HG03565 (cell line): Measurements from ENCODE around the gene GLI3.

Source experiments
- ATAC-seq: cut with Tn5 transposase; IDR thresholded peaks from one replicate; pipeline ENCODE4 v1.9.1; 2021; ENCODE audit warnings: mild to moderate bottlenecking, moderate library complexity; ENCODE audit not compliant: unreplicated experiment

Gene GLI3

DNA sequence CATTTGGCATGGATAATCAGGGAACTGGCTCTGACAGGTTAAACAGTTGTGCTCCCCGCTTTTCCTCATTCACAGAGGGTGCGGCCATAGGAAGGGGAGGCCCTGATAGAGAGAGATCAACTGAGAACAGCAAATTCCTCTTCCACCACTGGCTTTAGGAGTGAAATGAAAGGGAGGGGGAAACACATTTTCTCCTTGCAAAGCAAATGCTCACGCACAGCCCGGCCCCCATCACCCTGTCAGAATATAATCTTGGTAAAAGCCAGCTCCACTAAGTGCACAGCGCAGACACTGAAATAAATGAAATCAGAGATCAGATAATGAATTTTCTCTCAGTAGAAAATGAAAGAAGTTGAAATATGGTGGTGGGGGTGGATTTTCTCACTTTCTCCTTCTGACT, 187.2 kb downstream of the GLI3 start:
- no peak for ATAC-seq

DNA sequence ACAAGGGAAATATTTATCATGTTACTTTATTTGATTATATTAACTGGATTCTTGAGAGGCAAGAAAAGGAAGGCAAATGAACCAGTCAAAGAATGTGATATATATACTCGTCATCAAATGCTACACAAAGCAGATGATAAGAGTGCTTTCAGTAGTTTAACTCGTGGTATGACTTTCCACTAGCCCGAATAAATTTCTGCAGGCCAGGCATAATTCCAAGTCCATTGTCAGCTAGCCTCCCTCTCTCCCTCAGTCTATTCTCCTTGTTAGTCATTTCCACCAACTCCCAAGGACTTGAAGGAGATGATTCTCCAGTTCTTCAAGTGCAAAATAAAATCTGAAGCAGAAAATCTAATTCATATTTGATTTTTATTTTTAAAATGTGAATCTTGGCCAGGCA, 190.5 kb downstream of the GLI3 start:
- ATAC-seq, result no peak

DNA sequence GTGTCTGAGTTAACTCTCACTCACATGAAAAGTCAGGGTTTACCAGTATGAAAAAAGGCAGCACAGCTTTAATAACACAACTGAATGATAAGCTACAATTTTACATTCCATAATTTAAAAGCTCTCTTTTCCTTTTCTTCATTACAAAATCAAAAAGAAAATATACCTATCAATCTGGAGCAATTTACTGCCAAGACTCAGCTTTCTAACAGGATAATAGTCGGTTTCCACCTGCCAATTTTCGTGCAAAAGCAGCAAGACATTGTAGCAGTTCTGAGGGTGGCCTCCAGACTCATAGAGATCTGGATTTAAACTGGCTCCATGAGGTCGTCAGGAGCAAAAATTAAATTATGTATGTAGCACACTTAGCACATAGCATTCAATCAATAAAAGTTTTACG, 191.0 kb downstream of the GLI3 start:
- no peak for ATAC-seq

DNA sequence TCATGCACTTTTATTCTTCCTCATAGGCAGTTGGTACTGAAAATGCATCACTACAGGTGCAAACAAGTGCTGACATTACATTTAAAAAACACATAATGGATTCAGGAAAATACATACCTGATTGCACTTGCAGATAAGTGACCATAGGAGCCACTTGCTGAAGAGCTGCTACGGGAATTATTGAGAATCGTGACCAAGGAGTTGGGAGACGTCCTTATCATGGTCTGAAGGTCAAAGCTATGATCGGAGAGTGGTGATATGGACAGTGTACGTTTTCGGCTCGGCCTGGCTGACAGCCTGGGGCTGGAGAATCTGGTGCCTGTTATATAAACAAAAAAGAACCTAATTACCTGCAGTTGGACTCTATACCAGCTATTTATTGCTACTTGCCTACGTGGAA, 197.1 kb downstream of the GLI3 start:
- no peak for ATAC-seq

DNA sequence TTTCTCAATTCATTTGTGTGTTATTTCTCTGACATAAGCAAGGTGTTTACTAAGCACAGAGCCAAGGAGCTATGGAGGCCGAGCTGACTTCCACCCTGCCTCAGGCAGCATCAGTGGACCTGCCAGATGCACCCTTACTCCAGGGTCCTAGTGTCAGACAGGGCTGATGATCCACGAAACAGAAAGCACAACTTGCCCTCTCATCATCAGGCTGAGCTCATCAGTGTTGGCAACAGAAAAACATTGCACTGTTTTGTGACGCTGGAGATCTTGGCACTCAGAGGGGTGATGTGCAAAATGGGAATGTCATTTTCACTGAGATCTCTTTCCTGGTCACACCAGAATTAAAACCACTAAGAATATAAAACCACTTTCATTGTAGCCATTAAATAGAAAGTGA, 201.8 kb downstream of the GLI3 start:
- no peak for ATAC-seq

DNA sequence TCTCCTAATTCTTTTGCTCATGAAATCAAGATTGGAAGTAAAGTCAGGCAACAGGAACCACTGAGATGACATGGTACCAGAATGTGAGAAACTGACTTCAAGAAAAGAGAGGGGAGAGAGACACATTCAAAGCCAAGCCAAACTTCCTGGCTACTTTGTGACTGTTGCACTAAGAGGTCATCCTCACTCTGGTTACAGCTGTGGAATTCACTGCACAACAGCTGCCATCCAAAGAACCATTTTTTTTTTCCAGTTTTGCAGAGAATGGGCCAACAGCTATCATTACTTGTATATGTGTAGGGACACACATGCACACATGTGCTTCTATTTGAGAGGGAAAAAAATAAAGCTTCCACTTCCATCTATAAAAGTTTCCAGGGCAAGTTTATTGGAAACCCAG, 203.5 kb downstream of the GLI3 start:
- ATAC-seq, result no peak

DNA sequence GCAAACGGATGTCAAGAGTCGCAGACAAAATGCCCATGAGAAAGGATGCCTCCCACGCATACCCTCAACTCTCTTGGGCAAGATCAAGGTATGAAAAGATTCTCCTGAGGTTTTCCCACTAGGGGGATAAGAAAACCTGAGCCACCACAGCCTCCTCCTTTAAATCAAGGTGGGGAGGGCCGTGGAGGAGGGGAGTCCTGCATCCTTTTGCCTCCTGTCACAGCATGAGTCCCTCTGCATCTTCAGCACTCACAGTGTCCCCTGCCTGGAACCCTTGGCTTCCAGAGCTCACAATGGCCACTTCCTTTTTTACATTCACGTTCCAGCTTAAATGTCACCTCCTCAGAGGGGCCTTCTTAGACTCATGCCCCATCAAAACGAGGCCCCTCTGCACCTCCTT, 207.6 kb downstream of the GLI3 start:
- no peak for ATAC-seq

DNA sequence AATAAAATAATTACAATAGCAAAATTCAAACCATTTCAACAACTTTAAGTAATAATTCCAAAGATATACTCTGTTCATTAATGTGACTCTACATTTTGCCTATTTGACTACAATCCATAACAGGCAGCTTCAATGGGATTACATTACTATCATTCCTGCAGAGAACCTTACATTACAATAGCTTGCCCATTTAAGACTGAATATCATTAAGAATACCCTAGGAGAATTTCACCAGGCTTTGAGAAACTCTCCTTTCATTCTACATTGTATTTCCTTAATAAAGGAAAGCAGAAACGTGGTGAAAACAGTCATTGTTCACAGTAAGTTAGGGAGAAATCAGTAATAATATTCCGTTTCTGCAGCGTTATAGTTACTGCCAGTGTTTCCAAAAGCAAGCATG, 209.5 kb downstream of the GLI3 start:
- no peak for ATAC-seq

DNA sequence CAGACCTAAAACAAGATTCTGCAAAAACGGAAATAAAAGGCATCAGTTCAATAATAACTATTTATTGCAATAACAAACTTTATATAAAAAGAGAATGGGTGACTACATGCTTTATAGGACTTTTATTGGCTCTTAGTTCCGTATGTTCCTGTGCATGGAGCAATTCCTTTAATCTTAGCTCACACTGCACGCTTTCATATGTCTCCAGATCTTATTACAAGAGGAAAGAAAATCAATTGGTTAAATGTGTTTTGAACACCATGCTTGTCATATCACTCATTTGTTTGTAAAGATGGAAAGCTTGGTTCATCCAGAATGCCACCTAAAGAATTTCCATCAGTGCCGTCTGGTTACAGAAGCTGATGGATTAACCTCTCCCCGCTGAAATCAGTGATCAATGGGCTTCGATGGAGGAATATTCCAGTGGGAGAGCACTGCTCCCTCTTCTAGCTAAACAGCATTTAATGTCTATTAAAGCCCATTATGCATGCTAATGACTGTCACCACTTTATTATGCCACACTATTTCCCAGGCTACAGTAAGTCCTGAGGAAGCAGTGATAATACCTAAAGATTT, 210.3 kb downstream of the GLI3 start:
- ATAC-seq, result no peak

DNA sequence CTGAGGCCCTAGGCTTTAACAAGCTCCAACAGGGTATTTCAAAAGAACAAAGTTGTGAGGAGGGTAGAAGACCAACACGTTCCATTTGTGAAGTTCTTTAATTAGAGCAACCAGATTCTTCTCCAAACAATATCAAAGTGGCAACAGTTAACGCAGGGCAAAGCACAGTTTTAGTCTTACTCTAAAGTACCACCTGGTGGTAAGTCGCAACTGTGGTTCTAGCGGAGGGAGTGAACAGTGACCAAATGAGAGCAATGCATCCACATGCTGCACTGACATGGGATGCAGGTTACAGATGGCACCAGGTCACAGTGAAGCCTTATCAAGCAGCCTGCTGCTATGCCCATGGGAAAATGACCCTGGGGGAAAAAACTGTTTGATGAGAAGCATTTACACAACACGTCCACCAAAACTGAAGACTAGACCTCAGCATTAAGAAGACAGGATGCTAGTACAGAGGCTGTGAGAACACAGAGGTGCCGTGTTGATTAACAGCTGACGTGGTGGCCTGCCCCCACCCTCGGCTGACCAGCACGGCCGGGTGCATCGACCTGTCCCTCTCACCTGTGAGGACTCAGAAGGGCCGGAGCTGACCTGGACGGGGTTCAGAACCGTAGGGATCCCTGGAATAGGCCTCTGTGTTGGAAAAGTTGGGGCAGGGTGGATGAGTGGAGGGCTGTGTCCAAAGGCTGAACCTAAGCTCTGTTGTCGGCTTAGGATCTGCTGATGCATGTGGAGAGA, 211.2 kb downstream of the GLI3 start:
- no peak for ATAC-seq

DNA sequence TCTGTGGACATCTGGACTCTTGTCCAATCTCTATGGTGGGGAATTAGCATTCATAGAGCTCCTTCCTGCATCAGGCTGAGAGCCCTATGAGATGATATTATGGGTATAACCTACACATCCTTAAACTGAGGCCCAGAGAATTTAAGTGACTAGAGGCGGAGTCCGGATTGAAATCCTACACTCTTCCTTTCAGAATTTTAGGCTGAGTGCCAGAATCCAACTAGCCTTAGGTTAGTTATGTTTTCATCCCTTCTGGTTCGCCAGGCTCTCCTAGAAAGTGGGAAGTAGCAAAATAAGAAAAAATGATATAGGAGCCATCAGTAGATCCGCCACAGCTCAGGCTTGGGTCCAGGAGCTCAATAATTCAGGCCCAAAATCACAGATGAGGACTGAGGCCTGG, 212.5 kb downstream of the GLI3 start:
- ATAC-seq, result no peak

DNA sequence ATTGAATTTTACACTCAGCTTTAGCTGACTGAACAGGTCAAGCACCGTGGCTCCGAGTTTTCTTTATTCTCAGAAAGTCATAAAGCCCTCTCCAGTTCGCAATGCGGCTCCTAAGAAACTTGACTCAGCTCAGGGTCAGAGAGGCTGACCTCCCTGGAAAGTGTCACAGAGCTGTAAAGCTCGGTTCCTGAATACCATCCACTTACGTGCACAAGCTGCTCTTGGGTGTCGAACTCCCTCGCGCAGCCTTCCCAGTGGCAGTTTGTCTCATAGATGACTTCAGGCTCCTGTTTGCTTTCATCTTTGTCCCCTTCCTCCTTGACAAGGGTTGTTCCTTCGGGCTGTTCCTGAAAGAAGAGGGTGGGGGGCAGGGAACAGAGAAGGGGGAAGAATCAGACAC, 213.7 kb downstream of the GLI3 start:
- no peak for ATAC-seq

DNA sequence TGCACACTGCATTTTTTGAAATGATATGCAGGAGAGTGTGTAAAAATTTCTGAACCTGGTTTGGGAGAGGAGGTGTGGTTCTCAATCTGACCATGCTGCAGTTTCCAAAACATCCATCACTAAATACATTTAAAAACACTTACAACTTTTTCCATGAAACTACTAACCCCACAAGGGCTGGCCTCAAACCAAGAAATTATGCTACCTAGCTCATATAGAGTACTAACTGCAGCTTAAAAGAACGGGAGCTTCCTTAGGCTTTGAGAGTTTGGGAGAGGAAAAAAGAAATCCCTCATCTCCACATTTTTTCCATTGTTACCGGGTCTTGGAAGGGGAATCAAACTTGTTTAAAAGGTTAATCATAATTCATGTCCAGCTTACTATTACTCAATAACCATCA, 214.2 kb downstream of the GLI3 start:
- no peak for ATAC-seq

DNA sequence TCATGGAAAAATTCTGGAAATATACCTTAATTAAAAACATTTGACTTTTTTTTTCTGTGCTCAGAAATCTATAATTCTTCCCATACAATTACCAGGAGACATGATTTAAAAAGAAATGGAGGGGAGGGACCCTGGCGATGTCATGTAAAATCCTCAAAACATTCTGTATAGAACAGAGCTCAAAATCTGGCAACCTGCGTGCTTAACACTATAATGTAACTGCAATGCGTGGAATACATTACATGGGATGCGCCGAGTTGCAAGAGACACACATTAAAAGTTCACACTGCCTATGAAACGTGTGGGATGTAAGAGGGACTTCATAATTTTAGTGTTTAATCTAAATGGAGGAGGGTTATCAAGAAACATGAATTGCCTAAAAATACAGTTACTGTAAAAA, 215.0 kb downstream of the GLI3 start:
- ATAC-seq, result no peak

DNA sequence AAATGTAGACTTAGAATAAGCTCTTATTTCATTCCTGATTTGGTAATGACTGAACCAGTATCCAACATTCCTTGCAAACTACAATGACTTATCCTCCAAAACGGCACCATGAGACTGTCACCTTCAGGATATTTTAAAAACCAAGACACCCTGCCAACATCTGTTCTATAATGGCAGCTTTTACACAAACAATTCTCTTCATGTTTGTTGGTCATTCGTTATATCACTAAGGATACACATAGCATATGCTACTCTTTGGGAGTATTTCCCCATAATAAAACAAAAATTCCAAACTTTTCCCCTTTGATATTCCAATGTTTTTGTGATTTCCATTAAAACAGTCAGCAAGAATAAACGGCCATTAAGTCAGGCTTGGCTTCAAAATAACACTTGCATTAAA, 215.4 kb downstream of the GLI3 start:
- no peak for ATAC-seq

DNA sequence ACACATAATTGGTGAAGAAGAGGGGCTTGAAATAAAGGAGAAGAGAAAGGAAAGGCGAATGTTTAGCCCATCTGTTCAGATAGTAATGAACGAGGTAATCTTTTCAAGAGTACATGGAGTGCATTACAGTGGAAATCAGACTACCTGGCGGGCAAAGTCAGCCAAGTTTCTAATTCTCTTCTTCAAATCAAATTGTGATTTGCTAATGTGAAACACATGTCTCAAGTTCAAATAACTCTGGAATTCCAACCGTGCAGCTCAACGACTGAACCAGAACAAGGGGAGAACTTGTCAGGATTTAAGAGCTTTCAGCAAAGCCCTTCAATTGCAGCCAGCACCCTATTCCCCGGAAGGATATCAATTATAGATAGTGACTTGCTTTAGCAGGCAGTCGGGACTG, 216.9 kb downstream of the GLI3 start:
- no peak for ATAC-seq

DNA sequence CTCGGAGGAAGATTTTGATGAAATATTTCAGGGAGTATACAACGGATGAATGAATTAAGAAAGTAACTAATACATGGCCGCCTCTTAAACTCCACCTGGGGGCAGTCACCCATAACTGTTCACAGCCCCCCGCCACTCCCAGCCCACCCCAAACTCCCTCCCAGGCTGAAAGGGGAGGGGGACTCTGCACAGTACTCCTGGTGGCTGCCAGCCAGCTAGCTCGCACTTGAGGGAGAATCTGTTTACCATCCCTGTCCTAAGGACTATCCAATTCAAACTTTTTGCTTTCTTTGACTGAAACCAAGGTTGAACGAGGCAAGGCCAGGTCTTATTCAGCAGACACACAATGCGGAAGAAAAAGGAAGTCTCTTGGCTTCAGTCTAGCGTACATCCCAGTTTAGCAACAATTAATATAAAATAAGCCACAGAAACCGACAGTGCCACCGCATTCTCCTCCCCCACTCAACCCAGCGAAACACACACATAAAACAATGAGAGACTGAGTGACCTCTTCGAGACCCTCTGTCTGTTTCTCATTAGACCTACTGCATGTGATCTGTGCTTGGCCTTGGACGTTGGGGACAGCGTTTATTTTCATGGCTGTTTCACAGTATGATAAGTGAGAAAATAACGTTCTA, 219.5 kb downstream of the GLI3 start:
- no peak for ATAC-seq

DNA sequence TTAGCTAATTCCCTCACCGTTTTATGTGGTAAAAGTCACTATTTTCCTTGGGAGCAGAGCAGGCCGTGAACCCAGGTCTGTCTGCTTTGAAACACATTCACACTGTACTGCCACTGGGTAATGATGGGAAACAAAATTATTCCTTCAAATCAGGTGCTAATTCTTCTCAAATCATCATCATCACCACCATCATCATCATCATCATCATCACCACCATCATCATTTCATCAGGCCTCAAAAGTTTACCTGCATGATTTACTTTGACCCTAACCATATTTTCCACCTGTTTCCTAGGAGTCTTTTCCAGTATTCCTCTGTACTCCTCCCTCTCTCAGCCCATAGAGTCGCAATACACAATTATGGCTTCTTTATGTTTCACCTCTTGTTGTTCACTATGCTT, 220.5 kb downstream of the GLI3 start:
- no peak for ATAC-seq

DNA sequence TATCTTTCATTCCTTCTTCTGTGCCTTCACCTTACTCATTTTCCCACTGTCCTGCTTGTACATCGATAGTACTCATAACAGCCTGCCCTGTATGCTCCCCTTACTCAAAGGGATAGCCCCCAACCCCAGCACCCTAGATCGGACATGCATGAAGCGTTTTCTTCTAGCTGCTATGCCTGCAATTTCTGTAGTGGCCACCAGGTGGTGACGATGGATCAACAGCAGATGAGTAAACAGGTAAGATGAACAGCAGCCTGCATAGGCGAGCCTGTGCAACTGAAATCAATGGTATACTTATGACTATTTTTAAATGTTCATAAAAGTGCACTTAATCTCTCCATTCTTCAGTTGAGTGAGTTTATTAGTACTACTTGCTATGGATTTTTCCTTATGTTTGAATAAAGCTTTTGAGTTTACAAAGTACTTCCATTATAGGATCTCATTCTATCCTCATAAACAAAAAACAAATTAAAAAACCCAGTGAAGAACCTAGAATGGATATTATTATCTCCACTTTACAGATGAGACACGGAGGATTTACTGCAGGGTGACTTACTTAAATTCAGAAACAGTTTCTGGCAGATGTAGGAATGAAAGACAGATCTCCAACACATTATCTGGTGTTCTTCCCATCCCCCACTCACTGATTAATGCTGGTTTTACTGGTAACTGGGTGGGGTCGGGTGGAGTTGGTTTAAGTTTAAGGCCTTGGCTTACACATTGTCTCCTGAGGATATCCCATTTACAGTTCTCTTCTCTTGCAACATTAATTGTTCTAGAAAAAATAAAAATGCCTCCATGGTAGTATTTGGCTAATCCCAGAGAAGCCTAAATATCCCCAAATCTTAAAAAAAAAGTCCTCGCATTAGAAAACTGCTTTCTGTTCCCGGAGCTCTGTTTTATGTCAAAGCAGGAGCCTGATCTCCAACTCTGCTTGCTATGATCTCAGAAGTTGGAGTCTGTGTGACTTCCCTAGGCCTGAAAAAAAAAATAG, 222.1 kb downstream of the GLI3 start:
- no peak for ATAC-seq

DNA sequence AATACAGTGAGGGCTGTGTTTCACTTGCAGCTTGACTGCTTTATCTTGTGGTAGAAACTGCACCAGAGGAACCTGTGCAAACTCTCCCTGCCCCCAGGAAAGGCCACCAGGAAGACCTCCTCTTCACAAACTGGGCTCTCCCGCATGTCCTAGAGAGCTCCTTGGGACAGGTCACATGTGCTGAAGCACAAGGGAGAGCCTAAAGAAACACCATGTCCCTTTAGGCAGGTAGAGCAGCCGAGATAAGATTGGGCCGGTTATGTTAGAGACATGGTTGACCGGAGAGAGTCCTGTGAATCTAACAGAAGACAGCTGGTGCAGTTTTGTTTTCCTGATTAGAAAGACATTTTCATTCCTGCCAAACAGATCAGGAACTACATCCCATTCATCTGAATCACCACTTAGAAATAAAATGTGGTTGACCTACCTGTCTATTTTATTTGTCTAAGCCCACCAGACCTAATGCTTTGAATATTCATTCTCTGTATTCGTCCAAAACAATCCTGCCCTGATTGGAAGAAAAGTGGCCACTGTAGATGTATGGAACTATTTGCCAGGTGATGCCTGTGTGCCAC, 224.1 kb downstream of the GLI3 start:
- ATAC-seq, result no peak

DNA sequence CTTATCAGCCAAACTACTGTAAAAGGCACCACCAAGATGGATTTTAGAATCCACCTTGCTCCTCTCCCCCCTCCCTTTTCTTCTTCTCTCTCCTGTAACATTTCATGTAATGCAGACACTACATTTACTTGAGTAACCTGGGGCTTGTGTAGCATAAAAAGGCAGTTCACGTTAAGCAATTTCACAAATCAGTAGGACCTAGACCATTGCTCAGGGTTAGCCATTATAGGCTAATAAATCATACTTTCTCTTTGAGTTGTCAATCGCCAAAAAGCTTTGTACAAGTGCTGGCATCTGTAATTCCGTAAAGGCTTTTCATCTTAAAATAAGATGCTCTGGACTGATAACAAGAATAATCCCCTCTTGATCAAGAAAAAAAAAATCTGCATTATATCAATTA, 224.7 kb downstream of the GLI3 start:
- no peak for ATAC-seq
